Thyroid gland (tissue), 4 donors: ENCODE results near the gene YPEL5.

Source experiments
- CTCF ChIP-seq, 6 experiments: fragments of 200-600 bp in 3 of 6; fragments of 450-650 bp in 3 of 6; sonication (generic) in 3 of 6; IDR thresholded peaks; one replicate each; pipeline ENCODE4 v1.5.1; 2016 to 2019; ENCODE audit warnings: antibody characterized with exemption in 6 of 6, mild to moderate bottlenecking in 2 of 6, inconsistent platforms in 1 of 6, moderate library complexity in 1 of 6
- POLR2A ChIP-seq, 2 donors: fragments of 450-650 bp; IDR thresholded peaks; one replicate each; pipeline ENCODE4 v1.6.1; 2017; ENCODE audit warnings: antibody characterized with exemption in 2 of 2, mild to moderate bottlenecking in 2 of 2, moderate library complexity in 1 of 2

DNA sequence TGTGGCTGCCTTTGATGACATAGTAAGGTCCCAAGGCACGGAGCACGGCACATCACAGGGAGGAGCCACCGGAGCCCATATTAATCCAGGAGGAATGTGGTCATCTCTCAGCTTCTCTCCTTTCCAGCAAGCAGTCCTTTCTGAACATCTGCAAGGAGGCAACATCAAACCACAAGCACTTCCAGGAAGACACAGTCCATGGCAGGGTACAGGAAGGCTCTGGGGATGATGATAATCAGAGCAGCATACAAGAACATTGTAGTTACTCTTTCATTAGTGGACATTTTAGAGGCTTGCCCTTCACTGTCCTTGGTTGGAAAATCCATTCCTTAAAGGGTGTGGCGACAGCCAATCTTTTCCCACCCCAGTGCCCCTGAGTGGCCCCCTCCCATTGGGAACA lies 31.1 kb downstream of the YPEL5 start:
- TF ChIP-seq CTCF (IDR thresholded peaks at IDR 0.05), result no peak
- no peak for TF ChIP-seq POLR2A (IDR thresholded peaks at IDR 0.05)
